GM18868 (cell line): ENCODE measurements around the gene PDLIM7.

Experiments used
- ATAC-seq: cut with Tn5 transposase; IDR thresholded peaks from one replicate; pipeline ENCODE4 v1.9.1; 2021; ENCODE audit warnings: mild to moderate bottlenecking, moderate library complexity; ENCODE audit not compliant: unreplicated experiment

Gene PDLIM7

GRCh38 chr5:177524941-177525655 lies 27.7 kb upstream of the PDLIM7 start:
- no peak for ATAC-seq

GRCh38 chr5:177524539-177524900 lies 27.1 kb upstream of the PDLIM7 start:
- ATAC-seq: no peak

- no peak for ATAC-seq
Measured at GRCh38 chr5:177523711-177524538, 26.5 kb upstream of the PDLIM7 start.

- no peak for ATAC-seq
Measured at GRCh38 chr5:177520916-177521513, 23.6 kb upstream of the PDLIM7 start.

- no peak for ATAC-seq
Measured at GRCh38 chr5:177520271-177520670, 22.9 kb upstream of the PDLIM7 start.

GRCh38 chr5:177519463-177520235 lies 22.2 kb upstream of the PDLIM7 start:
- no peak for ATAC-seq

- ATAC-seq: peak; percentile 77
Measured at GRCh38 chr5:177516601-177517568, 19.5 kb upstream of the PDLIM7 start, which contains the start of gene DDX41. Gene DDX41 (minus strand): TSS chr5:177516961. CDS start chr5:177516945, 16 bp downstream.

GRCh38 chr5:177515580-177515979 lies 18.2 kb upstream of the PDLIM7 start:
- no peak for ATAC-seq

GRCh38 chr5:177514541-177514940 lies 17.1 kb upstream of the PDLIM7 start:
- ATAC-seq: no peak

- no peak for ATAC-seq
Measured at GRCh38 chr5:177513500-177513899, 16.1 kb upstream of the PDLIM7 start.

GRCh38 chr5:177512736-177513380 lies 15.5 kb upstream of the PDLIM7 start:
- ATAC-seq: no peak

- no peak for ATAC-seq
Measured at GRCh38 chr5:177511796-177512675, 14.6 kb upstream of the PDLIM7 start.

- no peak for ATAC-seq
Measured at GRCh38 chr5:177511181-177511580, 13.8 kb upstream of the PDLIM7 start.

GRCh38 chr5:177510567-177511053 lies 13.2 kb upstream of the PDLIM7 start:
- ATAC-seq: peak; percentile 37

GRCh38 chr5:177509991-177510566 lies 12.7 kb upstream of the PDLIM7 start:
- peak; percentile 34 for ATAC-seq

GRCh38 chr5:177509381-177509951 lies 12.1 kb upstream of the PDLIM7 start, which contains the start of gene DOK3:
Gene DOK3 (minus strand): TSS chr5:177509826. CDS start chr5:177509540, 286 bp downstream.
- peak; percentile 37 for ATAC-seq

GRCh38 chr5:177508837-177509236 lies 11.4 kb upstream of the PDLIM7 start:
- no peak for ATAC-seq
